HG03135 (cell line): Measurements from ENCODE around the gene SLCO4C1.
"Not testable (repeated sequence)": the region's sequence is repeated elsewhere in the genome, so short reads cannot be mapped to it uniquely, and the experiment has no call there.

Experiments used
- ATAC-seq: cut with Tn5 transposase; IDR thresholded peaks from one replicate; pipeline ENCODE4 v1.9.1; 2021; ENCODE audit warnings: mild to moderate bottlenecking, moderate library complexity; ENCODE audit not compliant: unreplicated experiment

Gene SLCO4C1

GRCh38 chr5:102296178-102296817 is at the start of gene SLCO4C1:
Gene SLCO4C1, minus strand, starts transcription at chr5:102296284. Its CDS starts 22 bp downstream, at chr5:102296262.
- ATAC-seq: peak; percentile 97

GRCh38 chr5:102341681-102342288 is 45.7 kb upstream of the SLCO4C1 start:
- ATAC-seq: no peak

- no peak for ATAC-seq
Measured at GRCh38 chr5:102324714-102325113, 28.6 kb upstream of the SLCO4C1 start.

GRCh38 chr5:102318801-102319200 is 22.7 kb upstream of the SLCO4C1 start:
- ATAC-seq: not testable (repeated sequence)

- ATAC-seq: no peak
Measured at GRCh38 chr5:102314328-102314727, 18.2 kb upstream of the SLCO4C1 start.

- ATAC-seq: no peak
Measured at GRCh38 chr5:102313912-102314311, 17.8 kb upstream of the SLCO4C1 start.

- no peak for ATAC-seq
Measured at GRCh38 chr5:102312586-102313370, 16.7 kb upstream of the SLCO4C1 start.

GRCh38 chr5:102309586-102309985 is 13.5 kb upstream of the SLCO4C1 start:
- ATAC-seq: no peak

- no peak for ATAC-seq
Measured at GRCh38 chr5:102307232-102307631, 11.1 kb upstream of the SLCO4C1 start.

GRCh38 chr5:102306121-102306520 is 10.0 kb upstream of the SLCO4C1 start:
- no peak for ATAC-seq

GRCh38 chr5:102295534-102296177 is 428 bp downstream of the SLCO4C1 start:
- peak; percentile 10 for ATAC-seq

- ATAC-seq: no peak
Measured at GRCh38 chr5:102294886-102295395, 1.1 kb downstream of the SLCO4C1 start.

- ATAC-seq: no peak
Measured at GRCh38 chr5:102290004-102290403, 6.1 kb downstream of the SLCO4C1 start.

- no peak for ATAC-seq
Measured at GRCh38 chr5:102289251-102289899, 6.7 kb downstream of the SLCO4C1 start.

GRCh38 chr5:102288630-102289029 is 7.5 kb downstream of the SLCO4C1 start:
- ATAC-seq: no peak

GRCh38 chr5:102286476-102286875 is 9.6 kb downstream of the SLCO4C1 start:
- ATAC-seq: no peak

- no peak for ATAC-seq
Measured at GRCh38 chr5:102283102-102283797, 12.8 kb downstream of the SLCO4C1 start.

- no peak for ATAC-seq
Measured at GRCh38 chr5:102279711-102280110, 16.4 kb downstream of the SLCO4C1 start.

GRCh38 chr5:102278231-102278630 is 17.9 kb downstream of the SLCO4C1 start:
- ATAC-seq: no peak

- ATAC-seq: no peak
Measured at GRCh38 chr5:102277144-102277543, 18.9 kb downstream of the SLCO4C1 start.
